ENCODE measurements around the gene BCAS3.

Gene BCAS3

GRCh38 chr17:61419496-61420046 lies 741.9 kb downstream of the BCAS3 start:
- H3K27ac ChIP-seq = no peak overlapping the region
- no peak overlapping the region for H2AFZ ChIP-seq
- no peaks in the 10 kb centered on the region for H3K9me3 ChIP-seq (ENCODE audit: control insufficient read depth, low read length)
- no peak overlapping the region for H3K4me2 ChIP-seq (ENCODE audit: low read length)
- H3K27me3 ChIP-seq (ENCODE audit: control insufficient read depth, insufficient read depth, low read length) = no peaks in the 10 kb centered on the region
- H3K9ac ChIP-seq = no peak overlapping the region
- H3K79me2 ChIP-seq = no peaks in the 10 kb centered on the region
- no peak overlapping the region for H3K4me3 ChIP-seq (ENCODE audit: low read depth, low read length)
- no peaks in the 10 kb centered on the region for H3K36me3 ChIP-seq (ENCODE audit: control insufficient read depth, insufficient read depth, low read length)
- TF ChIP-seq CTCF (IDR thresholded peaks at IDR 0.05) = no peak
- no peaks in the 10 kb centered on the region for H3K4me1 ChIP-seq

- no peaks in the 10 kb centered on the region for H3K36me3 ChIP-seq (ENCODE audit: control insufficient read depth, insufficient read depth, low read length)
- H3K27me3 ChIP-seq (ENCODE audit: control insufficient read depth, insufficient read depth, low read length) = no peaks in the 10 kb centered on the region
- H3K9me3 ChIP-seq (ENCODE audit: control insufficient read depth, low read length) = no peaks in the 10 kb centered on the region
- H3K79me2 ChIP-seq = no peaks in the 10 kb centered on the region
- no peak overlapping the region for H3K9ac ChIP-seq
- H3K4me2 ChIP-seq (ENCODE audit: low read length) = no peak overlapping the region
- H2AFZ ChIP-seq = no peak overlapping the region
- H3K4me1 ChIP-seq = no peaks in the 10 kb centered on the region
- no peak for TF ChIP-seq CTCF (IDR thresholded peaks at IDR 0.05)
- H3K27ac ChIP-seq = no peak overlapping the region
- H3K4me3 ChIP-seq (ENCODE audit: low read depth, low read length) = no peak overlapping the region
Measured at GRCh38 chr17:61420052-61420451, 742.4 kb downstream of the BCAS3 start.

- no peaks in the 10 kb centered on the region for H3K4me1 ChIP-seq
- H2AFZ ChIP-seq = no peak overlapping the region
- H3K4me2 ChIP-seq (ENCODE audit: low read length) = no peak overlapping the region
- H3K9ac ChIP-seq = no peak overlapping the region
- no peaks in the 10 kb centered on the region for H3K27me3 ChIP-seq (ENCODE audit: control insufficient read depth, insufficient read depth, low read length)
- no peak overlapping the region for H3K4me3 ChIP-seq (ENCODE audit: low read depth, low read length)
- no peaks in the 10 kb centered on the region for H3K79me2 ChIP-seq
- H3K36me3 ChIP-seq (ENCODE audit: control insufficient read depth, insufficient read depth, low read length) = no peaks in the 10 kb centered on the region
- no peak overlapping the region for H3K27ac ChIP-seq
- H3K9me3 ChIP-seq (ENCODE audit: control insufficient read depth, low read length) = no peaks in the 10 kb centered on the region
- no peak for TF ChIP-seq CTCF (IDR thresholded peaks at IDR 0.05)
Measured at GRCh38 chr17:61420745-61421398, 743.2 kb downstream of the BCAS3 start.

GRCh38 chr17:61421460-61421859 lies 743.8 kb downstream of the BCAS3 start:
- no peaks in the 10 kb centered on the region for H3K36me3 ChIP-seq (ENCODE audit: control insufficient read depth, insufficient read depth, low read length)
- H3K4me2 ChIP-seq (ENCODE audit: low read length) = no peak overlapping the region
- H3K4me3 ChIP-seq (ENCODE audit: low read depth, low read length) = no peak overlapping the region
- no peaks in the 10 kb centered on the region for H3K4me1 ChIP-seq
- H3K9me3 ChIP-seq (ENCODE audit: control insufficient read depth, low read length) = no peaks in the 10 kb centered on the region
- no peak overlapping the region for H3K27ac ChIP-seq
- no peaks in the 10 kb centered on the region for H3K79me2 ChIP-seq
- no peak overlapping the region for H3K9ac ChIP-seq
- H3K27me3 ChIP-seq (ENCODE audit: control insufficient read depth, insufficient read depth, low read length) = no peaks in the 10 kb centered on the region
- TF ChIP-seq CTCF (IDR thresholded peaks at IDR 0.05) = no peak
- H2AFZ ChIP-seq = no peak overlapping the region
